Bronchial epithelial cell (primary cell): Measurements from ENCODE around the gene JAKMIP1. TPM values are rescaled to one million over a fixed set of nuclear protein-coding genes. Genes with fewer than 3 reads are reported as not detected.
A peak's percentile ranks its signal among the peaks of the same experiment; 100 is the strongest.

Experiments
- DNase-seq: peaks from one replicate; pipeline ENCODE4 v3.0.0-alpha.2; 2010; ENCODE audit warnings: low read depth
- FAIRE-seq: peaks from 2 replicates; lab custom pipeline; 2011; peaks lifted over from hg19 to GRCh38; lab: Jason Lieb, UNC
- H3K27me3 ChIP-seq: 2 replicates; pipeline ENCODE4 v1.5.1; 2011; ENCODE audit warnings: low read length; ENCODE audit not compliant: control insufficient read depth, insufficient read depth
- H3K36me3 ChIP-seq: 2 replicates; pipeline ENCODE4 v1.5.1; 2011; ENCODE audit warnings: low read length; ENCODE audit not compliant: control insufficient read depth, insufficient read depth
- H3K4me3 ChIP-seq: 2 replicates; pipeline ENCODE4 v1.5.1; 2011; ENCODE audit warnings: mild to moderate bottlenecking, low read depth, low read length, control low read depth
- CTCF ChIP-seq: IDR thresholded peaks from 2 replicates; pipeline ENCODE4 v1.5.1; 2011; ENCODE audit warnings: mild to moderate bottlenecking, moderate library complexity, low read length, control low read depth, inconsistent platforms; ENCODE audit not compliant: insufficient read depth, severe bottlenecking
- total RNA-seq: library from RNA; depleted of rRNA; stranded (reverse); fragments of >200 nt; gene quantifications from 2 replicates; pipeline ENCODE4 v1.2.1, GENCODE V29; 2014

Gene JAKMIP1
- total RNA-seq, 1 donor from 2014 or later: not detected

- FAIRE-seq (no peak), DNase-seq (no peak)
- Histone ChIP-seq H3K4me3 (no peak overlapping the region), H3K36me3 (no peaks in the 10 kb centered on the region), H3K27me3 (no peaks in the 10 kb centered on the region)
- TF ChIP-seq CTCF: no peak
Observed at GRCh38 chr4:6226506-6226905, 26.2 kb upstream of the JAKMIP1 start.

- H3K27me3 ChIP-seq: no peaks in the 10 kb centered on the region
- TF ChIP-seq CTCF: no peak
- H3K36me3 ChIP-seq: no peaks in the 10 kb centered on the region
- no peak overlapping the region for H3K4me3 ChIP-seq
- DNase-seq: peak; percentile 9
- FAIRE-seq: no peak
Observed at GRCh38 chr4:6225469-6225868, 25.1 kb upstream of the JAKMIP1 start.

DNA sequence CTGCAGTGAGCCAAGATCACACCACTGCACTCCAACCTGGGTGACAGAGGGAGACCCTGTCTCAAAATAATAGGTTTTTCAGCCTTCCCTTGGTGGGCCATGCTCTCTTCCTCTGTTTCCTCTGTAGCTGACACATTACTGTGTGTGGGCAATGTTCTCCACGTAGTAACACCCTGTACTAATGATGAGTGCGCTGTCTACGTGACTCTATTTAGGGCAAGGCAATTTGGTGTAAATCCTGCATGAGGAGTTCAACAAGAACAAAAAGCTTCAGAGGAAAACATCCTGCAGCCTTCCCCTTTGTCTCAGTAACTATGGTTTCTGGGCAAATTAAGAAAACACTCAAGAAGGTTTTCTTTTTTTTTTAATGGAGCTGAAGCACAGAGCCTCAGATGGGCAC lies 24.4 kb upstream of the JAKMIP1 start:
- no peak for TF ChIP-seq CTCF
- Histone ChIP-seq H3K27me3 (no peaks in the 10 kb centered on the region), H3K4me3 (no peak overlapping the region), H3K36me3 (no peaks in the 10 kb centered on the region)
- no peak for FAIRE-seq
- DNase-seq: no peak

- TF ChIP-seq CTCF: no peak
Observed at GRCh38 chr4:6222761-6223292, 22.5 kb upstream of the JAKMIP1 start.

DNA sequence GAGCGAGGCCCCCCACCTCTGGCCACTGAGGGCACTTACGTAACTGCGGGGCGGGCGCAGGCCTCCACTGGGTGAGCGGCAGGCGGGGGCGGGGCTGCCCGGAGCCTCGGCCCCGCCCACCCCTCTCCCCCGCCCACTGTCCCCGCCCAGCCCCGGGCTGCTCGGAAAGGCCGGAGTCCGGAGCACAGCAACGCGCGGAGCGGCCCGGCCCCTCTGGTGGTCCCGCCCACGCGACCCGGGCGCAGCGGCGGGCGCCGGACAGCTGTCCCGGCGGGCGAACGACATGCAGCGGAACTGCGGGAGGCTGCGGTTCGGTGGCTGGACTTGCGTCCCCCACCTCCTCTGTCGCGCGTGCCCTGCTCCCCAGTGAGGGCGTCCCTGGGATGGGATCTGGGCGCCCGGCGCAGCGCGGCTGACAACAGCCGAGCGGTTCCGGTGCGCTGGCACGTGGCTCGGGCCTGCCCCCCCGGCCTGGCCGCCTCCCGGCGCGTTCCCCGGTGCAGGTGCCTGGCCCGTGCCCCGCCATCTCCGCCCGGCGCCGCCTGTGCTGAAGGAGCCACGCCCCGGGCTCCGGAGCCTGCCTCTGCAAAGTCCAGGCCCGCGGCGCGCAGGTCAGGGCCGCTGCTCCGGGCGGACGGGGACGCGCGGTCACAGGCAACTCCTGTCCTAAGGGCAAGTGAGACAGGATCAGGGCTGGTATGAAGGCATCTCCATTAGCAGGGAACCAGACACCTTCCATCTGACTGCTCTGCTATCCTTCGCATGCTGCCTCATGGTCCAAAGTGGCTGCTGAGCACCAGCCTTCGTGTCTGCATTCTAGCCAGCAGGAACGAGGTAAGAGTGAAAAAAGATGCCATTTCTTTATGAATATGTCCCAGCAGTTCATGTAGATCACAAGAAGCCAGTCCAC lies 21.8 kb upstream of the JAKMIP1 start:
- no peaks in the 10 kb centered on the region for H3K27me3 ChIP-seq
- H3K4me3 ChIP-seq: no peak overlapping the region
- FAIRE-seq: no peak
- no peak for DNase-seq
- no peak for TF ChIP-seq CTCF
- H3K36me3 ChIP-seq: no peaks in the 10 kb centered on the region

More at GRCh38 chr4:6222761-6223292, 22.5 kb upstream of the JAKMIP1 start:
- H3K4me3 ChIP-seq: no peak overlapping the region
- no peaks in the 10 kb centered on the region for H3K36me3 ChIP-seq
- FAIRE-seq (no peak), DNase-seq (no peak)
- H3K27me3 ChIP-seq: no peaks in the 10 kb centered on the region
